Loucy (cell line): ENCODE measurements around the gene CLCN5.
"Not testable (repeated sequence)": the region's sequence is repeated elsewhere in the genome, so short reads cannot be mapped to it uniquely, and the experiment has no call there.

Source experiments
- EZH2phosphoT487 ChIP-seq: fragments of 200-600 bp; IDR thresholded peaks from 2 replicates; pipeline ENCODE4 v1.6.1; 2018; ENCODE audit warnings: antibody characterized with exemption, mild to moderate bottlenecking, moderate library complexity, borderline replicate concordance
- TF ChIP-seq, protein P1 (sequence below): fragments of 200-600 bp; sonication (generic); conservative IDR thresholded peaks from 2 replicates; pipeline ENCODE4 v1.5.1; 2014; ENCODE audit warnings: mild to moderate bottlenecking, antibody characterized with exemption, low read length

DNA sequence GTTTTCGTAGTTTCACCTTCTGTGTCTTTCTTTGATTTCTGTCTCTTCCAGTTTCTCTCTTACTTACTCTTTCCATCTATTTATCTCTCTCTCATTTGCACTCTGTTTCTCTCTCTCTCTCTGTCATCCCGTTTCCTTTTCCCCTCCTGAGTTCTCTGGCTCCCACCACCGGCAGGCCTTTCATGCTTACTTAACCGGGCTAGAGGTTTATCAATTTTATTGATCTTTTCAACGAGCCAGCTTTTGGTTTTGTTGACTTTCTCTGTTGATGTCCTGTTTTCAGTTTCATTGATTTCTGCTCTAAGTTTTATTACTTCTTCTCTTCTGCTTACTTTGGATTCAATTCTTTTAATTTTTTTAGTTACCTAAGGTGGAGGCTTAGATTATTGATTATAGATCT is 103.2 kb downstream of the CLCN5 start:
- TF ChIP-seq, protein P1, sequence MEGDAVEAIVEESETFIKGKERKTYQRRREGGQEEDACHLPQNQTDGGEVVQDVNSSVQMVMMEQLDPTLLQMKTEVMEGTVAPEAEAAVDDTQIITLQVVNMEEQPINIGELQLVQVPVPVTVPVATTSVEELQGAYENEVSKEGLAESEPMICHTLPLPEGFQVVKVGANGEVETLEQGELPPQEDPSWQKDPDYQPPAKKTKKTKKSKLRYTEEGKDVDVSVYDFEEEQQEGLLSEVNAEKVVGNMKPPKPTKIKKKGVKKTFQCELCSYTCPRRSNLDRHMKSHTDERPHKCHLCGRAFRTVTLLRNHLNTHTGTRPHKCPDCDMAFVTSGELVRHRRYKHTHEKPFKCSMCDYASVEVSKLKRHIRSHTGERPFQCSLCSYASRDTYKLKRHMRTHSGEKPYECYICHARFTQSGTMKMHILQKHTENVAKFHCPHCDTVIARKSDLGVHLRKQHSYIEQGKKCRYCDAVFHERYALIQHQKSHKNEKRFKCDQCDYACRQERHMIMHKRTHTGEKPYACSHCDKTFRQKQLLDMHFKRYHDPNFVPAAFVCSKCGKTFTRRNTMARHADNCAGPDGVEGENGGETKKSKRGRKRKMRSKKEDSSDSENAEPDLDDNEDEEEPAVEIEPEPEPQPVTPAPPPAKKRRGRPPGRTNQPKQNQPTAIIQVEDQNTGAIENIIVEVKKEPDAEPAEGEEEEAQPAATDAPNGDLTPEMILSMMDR = not testable (repeated sequence)
- not testable (repeated sequence) for TF ChIP-seq EZH2phosphoT487
